DOHH2 (cell line): ENCODE data around the gene ABLIM3.

ENCODE experiments used
- EZH2phosphoT487 ChIP-seq: fragments of 200-600 bp; sonication (generic); IDR thresholded peaks from 2 replicates; pipeline ENCODE4 v1.6.1; 2017; ENCODE audit warnings: borderline replicate concordance, mild to moderate bottlenecking, antibody characterized with exemption, low read length, moderate library complexity, mixed read lengths
- TF ChIP-seq, protein P1 (sequence below): fragments of 200-600 bp; sonication (generic); IDR thresholded peaks from one replicate; pipeline ENCODE4 v1.5.1; 2014; ENCODE audit warnings: antibody characterized with exemption, mild to moderate bottlenecking, low read depth, low read length; ENCODE audit not compliant: poor library complexity, severe bottlenecking

DNA sequence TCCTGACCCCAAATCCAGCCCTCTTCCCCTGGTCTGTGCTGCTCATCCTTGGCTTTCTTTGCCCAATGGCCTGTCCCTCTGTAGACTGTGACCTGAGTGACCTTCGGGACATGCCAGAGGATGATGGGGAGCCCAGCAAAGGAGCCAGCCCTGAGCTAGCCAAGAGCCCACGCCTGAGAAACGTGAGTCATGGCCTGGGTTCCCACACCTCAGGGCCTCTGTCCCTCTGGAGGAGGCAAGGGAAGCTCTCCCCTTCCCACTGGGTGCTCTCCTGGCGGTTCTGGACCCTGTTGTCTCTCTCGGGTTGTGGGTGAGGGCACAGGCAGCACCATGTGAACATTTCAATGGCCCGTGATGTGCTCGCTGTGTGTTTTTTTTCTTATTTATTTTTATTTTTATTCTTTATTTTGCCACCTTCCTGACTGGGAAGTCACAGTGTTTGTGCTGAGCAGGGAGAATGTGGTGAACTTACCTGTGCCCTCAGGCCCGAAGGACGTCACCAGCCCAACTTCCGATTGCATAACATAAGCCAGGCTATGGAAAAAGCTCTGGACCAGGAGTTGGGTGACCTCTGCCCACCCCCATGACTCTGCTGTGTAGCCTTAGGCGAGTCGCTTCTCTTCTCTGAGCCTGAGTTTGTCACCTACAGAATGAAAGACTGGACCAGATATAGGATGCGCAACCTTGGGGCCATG is 159.9 kb downstream of the ABLIM3 start:
- TF ChIP-seq, protein P1, sequence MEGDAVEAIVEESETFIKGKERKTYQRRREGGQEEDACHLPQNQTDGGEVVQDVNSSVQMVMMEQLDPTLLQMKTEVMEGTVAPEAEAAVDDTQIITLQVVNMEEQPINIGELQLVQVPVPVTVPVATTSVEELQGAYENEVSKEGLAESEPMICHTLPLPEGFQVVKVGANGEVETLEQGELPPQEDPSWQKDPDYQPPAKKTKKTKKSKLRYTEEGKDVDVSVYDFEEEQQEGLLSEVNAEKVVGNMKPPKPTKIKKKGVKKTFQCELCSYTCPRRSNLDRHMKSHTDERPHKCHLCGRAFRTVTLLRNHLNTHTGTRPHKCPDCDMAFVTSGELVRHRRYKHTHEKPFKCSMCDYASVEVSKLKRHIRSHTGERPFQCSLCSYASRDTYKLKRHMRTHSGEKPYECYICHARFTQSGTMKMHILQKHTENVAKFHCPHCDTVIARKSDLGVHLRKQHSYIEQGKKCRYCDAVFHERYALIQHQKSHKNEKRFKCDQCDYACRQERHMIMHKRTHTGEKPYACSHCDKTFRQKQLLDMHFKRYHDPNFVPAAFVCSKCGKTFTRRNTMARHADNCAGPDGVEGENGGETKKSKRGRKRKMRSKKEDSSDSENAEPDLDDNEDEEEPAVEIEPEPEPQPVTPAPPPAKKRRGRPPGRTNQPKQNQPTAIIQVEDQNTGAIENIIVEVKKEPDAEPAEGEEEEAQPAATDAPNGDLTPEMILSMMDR = no peak
- TF ChIP-seq EZH2phosphoT487 = no peak
